Neural progenitor cell (in vitro differentiated cells): ENCODE measurements around the gene PKP3.

ENCODE experiments used
- CTCF ChIP-seq: fragments of 200-600 bp; sonication (generic); IDR thresholded peaks from 2 replicates; pipeline ENCODE4 v1.5.1; 2017; ENCODE audit warnings: antibody characterized with exemption, mild to moderate bottlenecking
- EZH2phosphoT487 ChIP-seq: fragments of 200-600 bp; sonication (generic); IDR thresholded peaks from 2 replicates; pipeline ENCODE4 v1.6.1; 2017; ENCODE audit warnings: antibody characterized with exemption

DNA sequence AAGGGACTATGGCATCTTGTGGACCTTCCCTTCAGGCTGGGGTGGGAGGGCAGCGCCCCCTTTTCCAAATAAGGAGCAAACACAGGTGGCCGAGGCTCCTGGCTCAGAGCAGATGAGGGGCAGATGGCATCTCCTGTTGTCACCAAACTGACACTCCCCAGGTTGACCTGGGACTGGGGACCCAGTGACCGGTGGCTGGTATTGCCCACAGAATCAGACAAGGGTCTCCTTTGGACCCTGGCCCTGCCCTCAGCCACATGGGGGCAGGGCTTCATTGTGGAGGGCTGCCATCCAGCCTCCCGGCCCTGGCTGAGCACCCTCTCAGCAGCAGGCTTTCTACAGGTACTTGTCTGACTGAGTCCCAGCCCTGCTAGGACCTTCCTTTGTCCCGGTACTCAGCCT lies 21.6 kb downstream of the PKP3 start:
- TF ChIP-seq CTCF: no peak
- no peak for TF ChIP-seq EZH2phosphoT487
